Fibroblast of mammary gland (primary cell): Measurements from ENCODE around the gene SFT2D3.

Source experiments
- DNase-seq: peaks from one replicate; pipeline ENCODE4 v3.0.0-alpha.2; 2010; ENCODE audit warnings: low read depth
- H3K4me3 ChIP-seq: 2 replicates; pipeline ENCODE4 v1.5.1; 2011; ENCODE audit warnings: low read depth, mild to moderate bottlenecking, low read length, moderate library complexity; ENCODE audit not compliant: control insufficient read depth
- TF ChIP-seq, protein P1 (sequence below): conservative IDR thresholded peaks from 2 replicates; pipeline ENCODE4 v1.5.1; 2011; ENCODE audit warnings: low read depth, low read length, inconsistent platforms; ENCODE audit not compliant: control insufficient read depth, insufficient read depth

Gene SFT2D3

DNA sequence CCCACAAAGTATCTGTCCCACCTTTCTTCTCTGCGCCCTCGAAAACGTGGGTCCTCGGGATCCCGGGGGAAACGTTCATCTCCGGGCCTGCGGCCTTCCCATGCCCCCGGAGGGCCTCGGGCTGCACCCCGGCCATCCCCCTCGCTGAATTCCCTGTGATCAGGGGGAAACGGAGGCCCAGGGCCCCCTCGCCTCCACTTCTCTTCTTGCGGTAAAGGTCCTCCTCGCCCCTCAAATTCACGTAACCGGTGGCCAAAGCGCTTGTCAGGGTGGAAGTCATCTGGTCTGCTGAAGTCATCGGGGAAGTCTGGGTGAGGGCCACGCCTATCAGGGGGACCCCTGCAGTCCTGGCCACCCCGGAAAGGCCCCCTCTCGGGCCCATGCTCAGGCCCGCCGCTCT lies 12.3 kb downstream of the SFT2D3 start:
- H3K4me3 ChIP-seq: no peak overlapping the region
- DNase-seq: no peak
- TF ChIP-seq, protein P1, sequence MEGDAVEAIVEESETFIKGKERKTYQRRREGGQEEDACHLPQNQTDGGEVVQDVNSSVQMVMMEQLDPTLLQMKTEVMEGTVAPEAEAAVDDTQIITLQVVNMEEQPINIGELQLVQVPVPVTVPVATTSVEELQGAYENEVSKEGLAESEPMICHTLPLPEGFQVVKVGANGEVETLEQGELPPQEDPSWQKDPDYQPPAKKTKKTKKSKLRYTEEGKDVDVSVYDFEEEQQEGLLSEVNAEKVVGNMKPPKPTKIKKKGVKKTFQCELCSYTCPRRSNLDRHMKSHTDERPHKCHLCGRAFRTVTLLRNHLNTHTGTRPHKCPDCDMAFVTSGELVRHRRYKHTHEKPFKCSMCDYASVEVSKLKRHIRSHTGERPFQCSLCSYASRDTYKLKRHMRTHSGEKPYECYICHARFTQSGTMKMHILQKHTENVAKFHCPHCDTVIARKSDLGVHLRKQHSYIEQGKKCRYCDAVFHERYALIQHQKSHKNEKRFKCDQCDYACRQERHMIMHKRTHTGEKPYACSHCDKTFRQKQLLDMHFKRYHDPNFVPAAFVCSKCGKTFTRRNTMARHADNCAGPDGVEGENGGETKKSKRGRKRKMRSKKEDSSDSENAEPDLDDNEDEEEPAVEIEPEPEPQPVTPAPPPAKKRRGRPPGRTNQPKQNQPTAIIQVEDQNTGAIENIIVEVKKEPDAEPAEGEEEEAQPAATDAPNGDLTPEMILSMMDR: no peak

DNA sequence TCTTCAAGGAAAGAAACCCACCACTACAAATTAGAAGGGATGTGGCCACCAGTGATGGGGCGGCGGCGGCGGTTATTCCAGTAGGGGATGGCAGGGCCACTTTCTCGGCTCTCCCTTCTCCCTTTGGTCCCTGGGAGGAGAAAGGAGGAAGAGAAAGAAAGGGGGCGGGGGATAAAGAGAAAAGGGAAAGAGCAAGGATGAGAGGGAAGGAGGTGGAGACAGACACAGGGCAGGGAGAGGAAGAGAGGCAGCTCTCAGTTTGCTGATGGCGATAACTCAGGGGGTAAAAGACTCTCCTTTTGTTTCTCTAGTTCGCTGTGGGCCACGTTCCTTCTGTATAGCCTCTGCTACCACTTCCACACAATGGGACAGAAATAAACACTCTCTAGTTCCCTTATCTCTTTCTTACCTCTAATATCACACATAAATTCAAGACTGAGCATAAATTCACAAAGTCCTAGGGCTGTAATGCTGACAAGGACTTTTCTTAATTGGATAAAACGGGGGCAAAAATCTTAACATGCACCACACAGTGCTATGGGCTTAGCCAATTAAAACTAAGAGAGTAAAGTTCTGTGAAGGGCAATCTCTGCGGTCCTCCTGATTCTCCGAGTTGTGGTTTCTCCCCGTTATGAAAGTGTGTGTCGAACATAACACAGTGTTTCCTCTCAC lies 14.6 kb downstream of the SFT2D3 start:
- no peak overlapping the region for H3K4me3 ChIP-seq
- TF ChIP-seq, protein P1: no peak
- DNase-seq: no peak

DNA sequence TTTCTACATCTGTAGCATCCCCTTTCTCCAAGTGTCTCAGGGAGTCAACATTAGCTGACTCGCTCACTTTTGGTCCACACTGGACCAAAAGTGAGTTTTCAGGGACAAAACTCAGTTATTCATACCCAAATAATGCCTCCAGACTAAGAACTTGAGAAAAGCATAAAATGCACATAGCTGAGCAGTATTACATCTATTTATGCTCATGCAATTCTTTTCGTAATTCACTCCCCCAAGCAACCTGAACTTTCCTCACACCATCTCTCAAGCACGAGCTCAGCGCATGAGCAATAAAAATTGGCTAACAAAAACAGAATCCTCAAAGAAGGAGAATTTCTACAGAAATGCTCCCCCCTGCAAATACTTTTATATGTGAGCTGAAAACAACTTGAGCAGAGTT lies 17.0 kb downstream of the SFT2D3 start:
- TF ChIP-seq, protein P1: no peak
- no peak overlapping the region for H3K4me3 ChIP-seq
- no peak for DNase-seq

DNA sequence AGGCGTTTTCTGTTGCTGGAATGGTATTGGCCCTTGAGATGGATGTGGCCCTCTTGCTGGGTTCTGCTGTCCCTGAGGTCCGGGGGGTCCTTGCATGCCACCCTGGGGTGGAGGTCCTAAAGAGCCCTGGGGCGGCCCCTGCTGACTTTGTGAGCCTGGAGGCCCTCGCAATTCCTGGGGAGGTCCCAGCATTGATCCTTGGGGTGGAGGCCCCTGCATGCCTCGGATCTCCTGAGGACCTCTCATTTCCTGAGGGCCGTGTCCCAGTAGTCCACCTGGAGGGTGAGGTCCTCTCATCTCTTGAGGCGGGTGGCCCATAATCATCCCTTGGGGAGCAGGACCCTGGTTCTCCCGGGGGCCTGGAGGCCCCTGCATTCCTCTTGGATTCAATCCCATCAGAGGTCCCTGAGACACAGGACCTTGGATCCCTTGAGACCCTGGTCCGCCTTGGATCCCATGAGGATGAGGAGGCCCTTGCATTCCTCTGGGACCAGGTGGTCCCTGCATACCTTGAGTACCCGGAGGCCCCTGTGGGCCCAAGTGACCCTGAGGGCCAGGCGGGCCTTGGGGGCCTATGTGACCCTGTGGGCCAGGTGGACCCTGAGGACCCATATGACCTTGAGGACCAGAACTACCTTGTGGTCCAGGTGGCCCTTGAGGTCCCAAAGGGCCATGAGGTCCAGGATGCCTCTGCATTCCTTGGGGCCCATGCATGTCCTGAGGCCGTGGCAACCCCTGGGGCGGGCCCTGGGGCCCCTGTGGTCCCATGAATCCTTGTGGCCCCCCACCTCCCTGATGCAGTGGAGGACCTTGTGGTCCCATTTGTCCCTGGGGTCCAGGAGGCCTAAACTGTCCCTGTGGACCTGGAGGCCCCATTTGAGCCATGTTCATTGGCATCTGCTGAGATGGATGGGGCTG lies 18.3 kb downstream of the SFT2D3 start:
- TF ChIP-seq, protein P1: no peak
- DNase-seq: no peak
- H3K4me3 ChIP-seq: no peak overlapping the region

DNA sequence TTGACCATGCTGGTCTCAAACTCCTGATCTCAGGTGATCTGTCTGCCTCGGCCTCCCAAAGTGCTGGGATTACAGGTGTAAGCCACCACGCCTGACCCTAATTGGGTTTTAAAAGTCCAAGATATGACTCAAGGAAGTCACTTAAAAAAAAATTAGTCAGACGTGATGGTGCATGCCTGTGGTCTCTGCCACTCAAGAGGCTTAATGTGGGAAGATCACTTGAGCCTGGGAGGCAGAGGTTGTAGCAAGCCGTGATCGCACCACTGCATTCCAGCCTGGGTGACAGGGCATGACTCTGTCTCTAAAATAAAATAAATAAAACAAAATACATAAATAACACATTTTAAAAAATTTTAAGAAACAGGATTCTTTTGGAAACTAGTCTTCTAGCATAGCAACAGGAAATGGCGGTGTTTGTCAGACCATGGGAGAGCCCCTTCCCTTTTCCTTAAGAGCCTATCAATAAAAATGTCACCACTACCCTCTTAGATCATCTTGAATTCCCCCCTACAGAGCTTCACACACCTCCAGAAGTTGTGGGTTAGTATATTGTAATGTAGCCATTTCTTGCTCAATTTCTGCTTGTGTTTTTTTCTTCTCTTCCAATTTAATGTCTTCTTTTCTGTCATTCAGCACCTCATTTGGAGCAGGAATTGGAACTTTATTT lies 20.1 kb downstream of the SFT2D3 start:
- TF ChIP-seq, protein P1: no peak
- DNase-seq: no peak

DNA sequence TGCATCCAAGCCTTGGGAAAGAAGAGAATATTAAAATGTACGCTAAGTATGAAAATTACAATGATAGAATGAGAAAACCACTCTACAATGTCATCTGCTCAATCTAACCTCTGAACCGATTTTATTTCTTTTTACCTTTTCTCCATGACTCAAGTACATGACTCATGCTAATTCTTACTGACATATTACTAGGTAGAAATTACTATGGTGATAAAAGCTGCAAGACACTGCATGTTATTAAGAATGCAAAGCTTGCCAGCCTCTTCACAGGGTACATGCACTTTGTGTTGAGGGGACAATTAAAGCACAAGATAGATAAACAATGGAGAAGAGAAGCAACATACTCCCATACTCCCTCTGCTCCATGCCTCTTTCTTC lies 20.7 kb downstream of the SFT2D3 start:
- TF ChIP-seq, protein P1: no peak
- no peak for DNase-seq
- no peak overlapping the region for H3K4me3 ChIP-seq

More for the DNA sequence above, 20.1 kb downstream of the SFT2D3 start:
- H3K4me3 ChIP-seq: no peak overlapping the region
